ENCODE measurements around the gene ACKR4.
"Not testable (repeated sequence)": the region's sequence is repeated elsewhere in the genome, so short reads cannot be mapped to it uniquely, and the experiment has no call there.

Gene ACKR4

DNA sequence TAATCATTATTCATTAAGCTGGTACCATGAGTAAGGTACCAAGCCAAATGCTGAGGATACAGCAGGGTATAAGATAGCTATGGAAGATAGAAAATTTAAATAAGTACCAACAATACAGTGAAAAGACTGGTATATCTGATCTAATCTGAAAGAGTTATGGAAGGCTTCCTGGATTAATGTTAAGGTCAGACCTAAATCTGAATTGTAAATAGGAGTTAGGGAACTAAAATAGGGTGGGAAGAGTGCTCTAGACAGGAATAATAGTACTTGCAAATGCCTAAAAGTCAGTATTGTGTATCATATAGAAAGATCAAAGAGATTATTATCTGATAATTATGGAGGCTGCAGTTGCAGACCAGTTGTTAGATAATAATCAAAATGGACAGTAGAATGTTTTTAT, 2.6 kb upstream of the ACKR4 start:
- DNase-seq (ENCODE audit: low read depth, low spot score), result no peak

- DNase-seq (ENCODE audit: low read depth, low spot score), result peak; percentile 29
Observed at GRCh38 chr3:132595014-132595413, 2.1 kb upstream of the ACKR4 start.

GRCh38 chr3:132596326-132596725, 744 bp upstream of the ACKR4 start:
- no peak for DNase-seq (ENCODE audit: low read depth, low spot score)

- DNase-seq (ENCODE audit: low read depth, low spot score), result no peak
Observed at GRCh38 chr3:132597660-132598059, 590 bp downstream of the ACKR4 start.

- DNase-seq (ENCODE audit: low read depth, low spot score), result no peak
Observed at GRCh38 chr3:132598181-132598580, 1.1 kb downstream of the ACKR4 start.

DNA sequence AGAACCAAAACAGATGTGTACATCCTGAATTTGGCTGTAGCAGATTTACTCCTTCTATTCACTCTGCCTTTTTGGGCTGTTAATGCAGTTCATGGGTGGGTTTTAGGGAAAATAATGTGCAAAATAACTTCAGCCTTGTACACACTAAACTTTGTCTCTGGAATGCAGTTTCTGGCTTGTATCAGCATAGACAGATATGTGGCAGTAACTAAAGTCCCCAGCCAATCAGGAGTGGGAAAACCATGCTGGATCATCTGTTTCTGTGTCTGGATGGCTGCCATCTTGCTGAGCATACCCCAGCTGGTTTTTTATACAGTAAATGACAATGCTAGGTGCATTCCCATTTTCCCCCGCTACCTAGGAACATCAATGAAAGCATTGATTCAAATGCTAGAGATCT, 3.5 kb downstream of the ACKR4 start:
- not testable (repeated sequence) for DNase-seq (ENCODE audit: low read depth, low spot score)

- DNase-seq (ENCODE audit: low read depth, low spot score), result no peak
Observed at GRCh38 chr3:132605374-132605792, 8.3 kb downstream of the ACKR4 start.

DNA sequence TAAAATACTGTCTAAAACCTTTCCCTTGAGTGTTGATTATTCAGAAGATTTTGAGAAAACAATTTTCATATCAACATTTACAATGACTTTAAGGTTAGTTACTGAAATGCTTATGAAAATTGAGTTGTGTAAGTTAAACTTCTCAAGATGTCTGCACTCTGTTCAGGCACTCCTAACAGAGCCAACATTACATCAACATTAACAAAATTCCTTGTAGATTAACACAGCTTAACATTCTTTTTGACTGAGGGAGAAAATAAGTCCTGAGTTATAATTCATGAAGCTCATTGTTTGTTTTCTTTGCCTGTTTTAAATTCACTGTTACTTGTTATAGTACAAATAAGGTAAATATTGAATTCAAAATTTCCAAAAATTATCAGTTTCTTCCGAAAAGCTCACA, 9.0 kb downstream of the ACKR4 start:
- DNase-seq (ENCODE audit: low read depth, low spot score), result no peak

DNA sequence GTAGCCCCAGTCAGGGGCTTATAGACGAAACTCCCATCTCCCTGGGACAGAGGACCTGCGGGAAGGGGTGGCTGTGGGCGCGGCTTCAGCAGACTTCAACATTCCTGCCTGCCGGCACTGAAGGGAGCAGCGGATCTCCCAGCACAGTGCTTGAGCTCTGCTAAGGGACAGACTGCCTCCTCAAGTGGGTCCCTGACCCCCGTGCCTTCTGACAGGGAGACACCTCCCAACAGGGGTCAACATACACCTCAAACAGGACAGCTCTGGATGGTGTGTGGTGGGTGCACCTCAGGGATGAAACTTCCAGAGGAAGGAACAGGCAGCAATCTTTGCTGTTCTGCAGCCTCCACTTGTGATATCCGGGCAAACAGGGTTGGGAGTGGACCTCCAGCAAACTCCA, 9.6 kb downstream of the ACKR4 start:
- peak; percentile 64 for DNase-seq (ENCODE audit: low read depth, low spot score)

- not testable (repeated sequence) for DNase-seq (ENCODE audit: low read depth, low spot score)
Observed at GRCh38 chr3:132615301-132615700, 18.2 kb downstream of the ACKR4 start.

DNA sequence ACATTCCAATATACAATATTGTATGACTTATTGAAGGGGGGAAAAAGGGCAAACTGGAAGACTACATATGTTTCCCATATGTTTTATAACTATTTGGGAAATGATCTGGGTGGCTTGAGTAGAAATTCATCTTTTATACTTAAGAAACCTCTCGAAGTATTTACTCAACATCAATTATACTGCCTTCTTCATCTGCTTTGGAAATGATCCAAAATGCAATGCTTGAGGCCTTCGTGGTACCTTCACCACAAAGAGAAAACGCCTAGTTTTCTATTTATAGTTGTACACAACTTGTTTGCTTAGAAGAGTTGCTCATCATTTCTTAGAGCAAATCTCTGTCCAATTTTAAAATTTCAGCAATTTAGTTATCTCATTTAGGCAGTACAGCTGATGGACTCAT, 18.8 kb downstream of the ACKR4 start:
- DNase-seq (ENCODE audit: low read depth, low spot score), result no peak

GRCh38 chr3:132616780-132617179, 19.7 kb downstream of the ACKR4 start:
- DNase-seq (ENCODE audit: low read depth, low spot score), result no peak

GRCh38 chr3:132622148-132622547, 25.1 kb downstream of the ACKR4 start:
- no peak for DNase-seq (ENCODE audit: low read depth, low spot score)

GRCh38 chr3:132622761-132623160, 25.7 kb downstream of the ACKR4 start:
- no peak for DNase-seq (ENCODE audit: low read depth, low spot score)

DNA sequence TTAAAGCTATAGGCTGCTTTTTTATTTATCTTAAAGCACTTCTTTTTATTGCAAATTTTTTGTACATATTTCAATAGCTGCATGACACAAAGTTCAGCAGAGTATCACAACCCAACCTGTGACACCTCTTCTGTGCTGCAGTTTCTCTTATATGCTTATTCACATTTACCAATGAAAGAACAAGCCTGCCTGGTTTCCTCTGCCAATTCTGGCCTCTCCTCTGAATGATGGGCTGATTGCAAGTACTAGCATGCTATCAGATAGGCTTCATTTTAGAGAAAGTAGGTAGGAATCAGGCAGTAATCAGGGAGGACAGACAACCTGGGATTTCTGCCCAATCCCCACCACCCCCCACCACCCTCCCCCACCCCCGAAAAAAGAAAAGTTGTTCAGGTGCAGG, 26.6 kb downstream of the ACKR4 start:
- no peak for DNase-seq (ENCODE audit: low read depth, low spot score)

DNA sequence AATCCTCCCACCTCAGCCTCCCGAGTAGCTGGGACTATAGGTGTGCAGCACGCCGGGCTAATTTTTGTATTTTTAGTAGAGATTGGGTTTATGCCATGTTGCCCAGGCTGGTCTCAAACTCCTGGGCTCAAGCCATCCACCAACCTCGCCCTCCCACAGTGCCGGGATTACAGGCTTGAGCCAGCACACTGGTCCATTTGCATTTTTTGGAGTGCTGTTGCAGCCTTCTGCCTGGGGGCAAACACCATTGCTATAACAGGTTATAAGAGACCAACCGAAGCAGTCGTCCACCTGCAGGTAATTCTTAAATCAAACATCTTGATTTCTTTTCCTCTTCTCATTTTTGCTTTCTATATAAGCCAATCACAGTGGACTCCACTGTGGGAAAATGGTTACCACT, 27.7 kb downstream of the ACKR4 start:
- DNase-seq (ENCODE audit: low read depth, low spot score), result peak; percentile 59

GRCh38 chr3:132625613-132626012, 28.5 kb downstream of the ACKR4 start:
- no peak for DNase-seq (ENCODE audit: low read depth, low spot score)

- peak; percentile 38 for DNase-seq (ENCODE audit: low read depth, low spot score)
Observed at GRCh38 chr3:132626955-132627354, 29.9 kb downstream of the ACKR4 start.

DNA sequence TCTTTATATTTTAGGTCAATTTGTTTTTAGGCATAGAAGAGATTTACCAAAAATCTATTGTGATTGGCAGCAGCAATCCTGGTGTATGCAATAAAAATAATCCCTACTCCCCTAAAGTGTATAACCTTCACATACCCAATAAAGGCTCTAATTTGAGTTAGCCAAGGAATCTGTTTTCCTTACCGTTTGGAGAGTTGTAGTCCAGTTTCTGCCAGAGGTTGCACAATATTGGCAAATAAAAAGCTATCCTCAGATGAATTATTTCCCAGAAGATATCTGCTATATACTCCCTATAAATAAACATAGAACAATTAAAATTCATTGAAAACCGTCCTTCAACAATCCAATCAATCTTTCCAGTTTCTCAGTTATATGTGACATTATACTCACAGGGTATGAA, 31.1 kb downstream of the ACKR4 start:
- no peak for DNase-seq (ENCODE audit: low read depth, low spot score)

- no peak for DNase-seq (ENCODE audit: low read depth, low spot score)
Observed at GRCh38 chr3:132629928-132630327, 32.9 kb downstream of the ACKR4 start.

DNA sequence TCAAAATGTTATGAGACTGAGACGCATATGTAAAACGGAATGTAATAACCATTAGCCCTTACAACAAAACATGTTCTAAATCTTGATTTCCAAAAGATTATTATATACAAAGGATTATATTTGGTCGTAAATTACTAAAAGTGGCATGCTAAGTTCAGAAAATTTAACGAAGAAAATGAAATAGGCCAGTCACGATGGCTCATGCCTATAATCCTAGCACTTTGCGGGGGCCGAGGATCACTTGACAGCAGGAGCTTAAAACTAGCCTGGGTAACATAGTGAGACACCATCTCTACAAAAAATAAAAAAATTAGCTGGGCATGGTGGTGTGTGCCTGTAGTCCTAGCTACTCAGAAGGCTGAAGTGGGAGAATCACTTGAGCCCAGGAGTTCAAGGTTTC, 33.5 kb downstream of the ACKR4 start:
- no peak for DNase-seq (ENCODE audit: low read depth, low spot score)

- no peak for DNase-seq (ENCODE audit: low read depth, low spot score)
Observed at GRCh38 chr3:132635052-132635451, 38.0 kb downstream of the ACKR4 start.

DNA sequence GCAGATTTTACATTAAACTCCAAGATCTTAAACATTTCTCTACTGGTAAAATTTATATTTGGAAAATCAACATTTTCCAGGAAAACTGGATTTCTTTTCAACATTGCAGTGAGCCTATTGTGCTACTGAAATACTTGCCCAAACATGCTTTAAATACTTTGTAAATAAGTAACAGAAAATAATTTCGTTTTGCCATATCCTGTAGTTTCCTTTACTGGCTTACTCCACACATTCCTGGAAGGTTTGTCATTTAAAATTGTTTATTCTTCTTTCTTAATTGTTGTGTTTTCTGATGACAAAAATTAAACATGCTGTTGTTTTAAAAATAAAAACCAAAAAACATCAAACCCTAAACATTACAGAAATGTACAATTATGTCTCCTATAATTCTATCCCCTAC, 40.5 kb downstream of the ACKR4 start:
- DNase-seq (ENCODE audit: low read depth, low spot score), result no peak

- no peak for DNase-seq (ENCODE audit: low read depth, low spot score)
Observed at GRCh38 chr3:132638706-132639105, 41.6 kb downstream of the ACKR4 start.

DNA sequence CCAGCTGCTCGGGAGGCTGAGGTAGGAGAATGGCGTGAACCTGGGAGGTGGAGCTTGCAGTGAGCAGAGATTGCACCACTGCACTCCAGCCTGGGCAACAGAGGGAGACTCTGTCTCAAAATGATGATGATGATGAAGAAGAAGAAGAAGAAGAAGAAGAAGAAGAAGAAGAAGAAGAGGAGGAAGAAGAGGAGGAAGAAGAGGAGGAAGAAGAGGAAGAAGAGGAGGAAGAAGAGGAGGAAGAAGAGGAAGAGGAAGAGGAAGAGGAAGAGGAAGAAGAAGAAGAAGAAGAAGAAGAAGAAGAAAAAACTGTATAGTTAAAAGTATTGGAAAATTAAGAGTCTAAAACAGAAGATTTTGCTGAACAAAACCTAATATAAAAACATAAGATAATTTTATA, 44.4 kb downstream of the ACKR4 start:
- DNase-seq (ENCODE audit: low read depth, low spot score), result not testable (repeated sequence)
